Measurements from ENCODE around the gene ZNHIT2.
A peak's percentile ranks its signal among the peaks of the same experiment; 100 is the strongest.

The ZNHIT2 gene

DNA sequence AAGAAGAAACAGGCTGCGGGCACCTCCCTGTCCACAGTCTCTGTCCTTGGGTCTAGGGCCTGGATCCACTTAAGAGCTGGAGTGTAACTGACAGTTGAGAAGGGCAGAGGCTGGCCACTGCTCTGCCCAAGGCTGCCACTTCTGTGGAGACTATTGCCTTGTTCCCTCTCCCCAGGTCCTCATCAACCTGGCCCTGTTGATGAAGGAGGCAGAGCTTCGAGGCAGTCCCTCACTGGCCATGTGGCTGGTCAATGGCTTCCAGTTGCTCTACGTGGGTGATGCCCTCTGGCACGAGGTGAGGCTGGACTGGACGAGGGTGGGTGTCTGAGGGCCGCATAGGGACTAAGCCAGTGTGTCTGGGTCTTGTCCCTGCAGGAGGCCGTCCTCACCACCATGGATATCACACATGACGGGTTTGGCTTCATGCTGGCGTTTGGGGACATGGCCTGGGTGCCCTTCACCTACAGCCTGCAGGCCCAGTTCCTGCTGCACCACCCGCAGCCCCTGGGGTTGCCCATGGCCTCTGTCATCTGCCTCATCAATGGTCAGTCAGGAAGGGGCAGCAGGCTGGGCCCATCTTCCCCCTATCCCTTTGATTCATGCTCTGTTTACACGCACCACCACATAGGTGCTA, 2.8 kb downstream of the ZNHIT2 start:
- H3K36me3 ChIP-seq (ENCODE audit: control insufficient read depth, insufficient read depth, low read length) = peaks cover 14% of the 10 kb centered on the region
- no peak overlapping the region for H3K9ac ChIP-seq (ENCODE audit: low read length)
- no peaks in the 10 kb centered on the region for H3K9me3 ChIP-seq (ENCODE audit: control insufficient read depth, low read length)
- H3K4me3 ChIP-seq (ENCODE audit: low read length) = no peak overlapping the region
- H3K4me1 ChIP-seq (ENCODE audit: control insufficient read depth, insufficient read depth, low read length) = peaks cover 51% of the 10 kb centered on the region
- no peaks in the 10 kb centered on the region for H3K27me3 ChIP-seq (ENCODE audit: control insufficient read depth, insufficient read depth, low read length)

DNA sequence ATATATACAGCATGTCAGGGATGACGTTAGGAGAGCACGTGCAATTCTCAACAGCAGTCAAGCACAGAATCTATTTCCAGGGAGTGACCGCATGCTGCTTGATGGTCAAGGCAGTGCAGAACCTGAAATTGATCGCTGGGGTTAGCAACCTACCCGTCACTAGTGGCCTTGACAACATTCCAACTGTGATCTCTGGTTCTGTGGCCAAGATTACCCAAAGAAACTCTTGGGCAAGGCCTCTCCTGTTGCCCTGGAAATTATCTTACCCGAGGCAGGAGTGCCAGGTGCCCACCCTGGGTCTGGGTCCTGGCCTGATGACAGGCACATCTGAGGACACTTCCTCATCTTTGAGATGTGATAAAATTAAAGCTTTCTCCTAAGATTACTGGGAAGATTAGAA, 3.7 kb downstream of the ZNHIT2 start:
- Histone ChIP-seq H3K4me1 (ENCODE audit: control insufficient read depth, insufficient read depth, low read length) (peaks cover 51% of the 10 kb centered on the region), H3K9me3 (ENCODE audit: control insufficient read depth, low read length) (no peaks in the 10 kb centered on the region), H3K9ac (ENCODE audit: low read length) (no peak overlapping the region), H3K4me3 (ENCODE audit: low read length) (no peak overlapping the region), H3K36me3 (ENCODE audit: control insufficient read depth, insufficient read depth, low read length) (peaks cover 12% of the 10 kb centered on the region), H3K27me3 (ENCODE audit: control insufficient read depth, insufficient read depth, low read length) (no peaks in the 10 kb centered on the region)

DNA sequence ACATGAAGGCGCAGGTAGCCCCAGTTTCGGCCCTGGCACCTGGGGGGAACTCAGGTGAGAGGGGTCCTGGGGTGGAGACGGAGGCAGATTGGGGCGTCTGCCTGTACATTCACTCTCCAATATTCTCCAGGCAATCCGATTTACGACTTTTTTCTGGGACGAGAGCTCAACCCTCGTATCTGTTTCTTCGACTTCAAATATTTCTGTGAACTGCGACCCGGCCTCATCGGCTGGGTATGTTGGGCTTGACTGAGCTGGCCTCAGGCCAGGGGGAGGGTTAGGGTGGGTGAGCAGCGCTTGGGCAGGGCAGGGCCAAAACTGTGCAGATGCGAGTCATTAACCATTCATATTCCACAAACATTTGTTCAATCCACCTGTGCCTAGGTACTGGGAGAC, 4.1 kb downstream of the ZNHIT2 start:
- Histone ChIP-seq H3K27me3 (ENCODE audit: control insufficient read depth, insufficient read depth, low read length) (no peaks in the 10 kb centered on the region), H3K4me1 (ENCODE audit: control insufficient read depth, insufficient read depth, low read length) (peaks cover 51% of the 10 kb centered on the region), H3K36me3 (ENCODE audit: control insufficient read depth, insufficient read depth, low read length) (peaks cover 7% of the 10 kb centered on the region), H3K9ac (ENCODE audit: low read length) (peak overlapping the region; percentile 68), H3K9me3 (ENCODE audit: control insufficient read depth, low read length) (no peaks in the 10 kb centered on the region), H3K4me3 (ENCODE audit: low read length) (no peak overlapping the region)

DNA sequence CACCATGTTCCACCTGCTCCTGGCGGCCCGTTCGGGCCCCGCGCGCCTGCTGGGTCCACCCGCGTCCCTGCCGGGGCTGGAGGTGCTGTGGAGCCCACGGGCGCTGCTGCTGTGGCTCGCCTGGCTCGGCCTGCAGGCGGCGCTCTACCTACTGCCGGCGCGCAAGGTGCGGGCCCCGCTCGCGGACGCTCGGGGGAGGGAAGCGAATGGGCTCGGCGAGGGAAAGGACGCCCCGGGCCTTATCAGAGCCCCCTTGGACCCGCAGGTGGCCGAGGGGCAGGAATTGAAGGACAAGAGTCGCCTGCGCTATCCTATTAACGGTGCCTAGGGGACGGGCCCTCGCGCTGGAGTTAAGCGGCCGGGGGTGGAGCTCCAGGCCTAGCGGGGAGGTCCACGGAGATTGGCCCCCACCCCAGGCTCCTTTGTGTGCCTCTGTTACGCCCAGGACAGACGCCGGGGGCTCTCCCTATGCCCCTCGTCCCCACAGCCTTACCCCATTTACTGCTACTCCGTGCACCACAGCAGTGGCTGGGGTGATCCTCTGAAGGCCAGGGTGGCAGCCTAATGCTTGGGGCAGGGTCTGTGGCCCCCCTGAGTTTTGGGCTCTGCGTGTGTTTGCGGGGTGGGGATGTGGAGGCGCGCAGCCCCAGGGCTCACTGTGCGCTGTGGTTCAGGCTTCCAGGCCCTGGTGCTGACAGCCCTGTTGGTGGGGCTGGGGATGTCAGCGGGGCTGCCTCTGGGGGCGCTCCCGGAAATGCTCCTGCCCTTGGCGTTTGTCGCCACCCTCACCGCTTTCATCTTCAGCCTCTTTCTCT, 4.7 kb downstream of the ZNHIT2 start:
- peak overlapping the region; percentile 68 for H3K9ac ChIP-seq (ENCODE audit: low read length)
- H3K9me3 ChIP-seq (ENCODE audit: control insufficient read depth, low read length) = no peaks in the 10 kb centered on the region
- H3K4me3 ChIP-seq (ENCODE audit: low read length) = peak overlapping the region; percentile 74
- peaks cover under 1% of the 10 kb centered on the region for H3K36me3 ChIP-seq (ENCODE audit: control insufficient read depth, insufficient read depth, low read length)
- no peaks in the 10 kb centered on the region for H3K27me3 ChIP-seq (ENCODE audit: control insufficient read depth, insufficient read depth, low read length)
- peaks cover 51% of the 10 kb centered on the region for H3K4me1 ChIP-seq (ENCODE audit: control insufficient read depth, insufficient read depth, low read length)

DNA sequence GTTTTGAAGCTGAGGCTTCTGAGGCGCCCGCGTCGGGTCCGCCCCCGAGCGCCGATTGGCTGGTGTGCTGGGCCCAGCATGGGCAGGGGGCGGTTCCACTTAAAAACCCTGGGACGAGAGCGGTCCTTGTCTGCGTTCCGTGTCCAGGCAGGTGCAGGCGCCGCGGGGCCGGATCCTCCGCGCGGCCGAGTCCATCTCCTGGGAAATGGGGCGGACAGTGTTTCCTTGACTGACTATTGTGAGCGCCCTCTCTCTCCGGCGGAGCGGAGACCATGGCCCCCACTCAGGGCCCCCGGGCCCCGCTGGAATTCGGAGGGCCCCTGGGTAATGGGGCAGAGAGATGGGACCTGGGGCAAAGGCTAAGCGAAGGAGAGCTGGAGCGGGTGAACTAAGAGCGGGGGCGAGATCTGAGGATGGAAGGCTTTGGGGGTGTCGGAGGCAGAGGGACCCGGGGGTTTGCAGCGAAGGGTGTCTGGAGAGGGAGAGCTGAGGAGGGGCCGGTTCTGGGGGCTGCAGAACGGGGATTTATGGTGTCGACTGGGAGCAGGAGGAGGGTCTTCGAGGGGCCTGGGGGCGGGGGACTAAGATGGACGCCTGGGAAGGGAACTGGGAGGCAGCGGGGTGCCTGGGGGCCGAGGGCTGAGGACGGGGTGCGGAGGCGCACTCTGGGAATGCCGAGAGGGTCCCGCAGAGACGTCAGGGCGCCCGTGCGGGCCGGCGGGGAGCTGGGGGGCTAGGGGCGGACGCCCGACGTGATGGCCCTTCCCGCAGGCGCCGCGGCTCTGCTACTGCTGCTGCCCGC, 5.6 kb downstream of the ZNHIT2 start, which contains the start of gene TM7SF2:
Gene TM7SF2, plus strand, starts transcription at position 129 of the 802 bp plus-strand sequence. Its CDS starts 144 bp downstream, at position 273.
- peak within 1 kb of the TSS; percentile 74 for H3K4me3 ChIP-seq (ENCODE audit: low read length)
- no peaks in the 10 kb centered on the region for H3K27me3 ChIP-seq (ENCODE audit: control insufficient read depth, insufficient read depth, low read length)
- H3K4me1 ChIP-seq (ENCODE audit: control insufficient read depth, insufficient read depth, low read length) = peaks cover 51% of the 10 kb centered on the region
- H3K9me3 ChIP-seq (ENCODE audit: control insufficient read depth, low read length) = no peaks in the 10 kb centered on the region
- H3K36me3 ChIP-seq (ENCODE audit: control insufficient read depth, insufficient read depth, low read length) = no peaks in the 10 kb centered on the region
- H3K9ac ChIP-seq (ENCODE audit: low read length) = peak within 1 kb of the TSS; percentile 68

DNA sequence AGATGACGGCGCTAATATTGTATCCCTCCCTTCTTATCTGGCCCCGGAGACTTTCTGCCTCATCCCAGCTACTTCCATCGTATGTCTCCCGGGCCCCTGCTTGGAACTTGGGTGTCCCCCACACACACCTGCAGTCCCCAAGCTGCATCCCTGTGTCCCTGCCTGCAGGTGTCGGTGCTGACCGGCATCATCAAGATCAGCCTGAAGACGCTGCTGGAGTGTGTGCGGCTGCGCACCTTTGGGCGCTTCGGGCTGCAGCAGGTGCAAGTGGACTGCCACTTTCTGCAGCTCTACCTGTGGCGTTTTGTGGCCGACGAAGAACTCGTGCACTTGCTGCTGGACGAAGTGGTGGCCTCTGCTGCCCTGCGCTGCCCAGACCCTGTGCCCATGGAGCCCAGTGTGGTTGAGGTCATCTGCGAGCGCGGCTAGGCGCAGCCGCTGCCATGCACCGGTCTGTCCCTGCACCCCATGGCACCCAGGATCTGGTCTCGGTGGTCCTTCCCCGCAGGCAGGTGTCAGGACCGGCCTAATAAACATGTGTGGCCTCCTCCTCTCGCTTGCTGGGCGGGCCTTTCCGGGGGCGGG, 6.2 kb downstream of the ZNHIT2 start:
- no peaks in the 10 kb centered on the region for H3K36me3 ChIP-seq (ENCODE audit: control insufficient read depth, insufficient read depth, low read length)
- no peak overlapping the region for H3K4me3 ChIP-seq (ENCODE audit: low read length)
- H3K9me3 ChIP-seq (ENCODE audit: control insufficient read depth, low read length) = no peaks in the 10 kb centered on the region
- peaks cover 44% of the 10 kb centered on the region for H3K4me1 ChIP-seq (ENCODE audit: control insufficient read depth, insufficient read depth, low read length)
- H3K9ac ChIP-seq (ENCODE audit: low read length) = no peak overlapping the region
- no peaks in the 10 kb centered on the region for H3K27me3 ChIP-seq (ENCODE audit: control insufficient read depth, insufficient read depth, low read length)

DNA sequence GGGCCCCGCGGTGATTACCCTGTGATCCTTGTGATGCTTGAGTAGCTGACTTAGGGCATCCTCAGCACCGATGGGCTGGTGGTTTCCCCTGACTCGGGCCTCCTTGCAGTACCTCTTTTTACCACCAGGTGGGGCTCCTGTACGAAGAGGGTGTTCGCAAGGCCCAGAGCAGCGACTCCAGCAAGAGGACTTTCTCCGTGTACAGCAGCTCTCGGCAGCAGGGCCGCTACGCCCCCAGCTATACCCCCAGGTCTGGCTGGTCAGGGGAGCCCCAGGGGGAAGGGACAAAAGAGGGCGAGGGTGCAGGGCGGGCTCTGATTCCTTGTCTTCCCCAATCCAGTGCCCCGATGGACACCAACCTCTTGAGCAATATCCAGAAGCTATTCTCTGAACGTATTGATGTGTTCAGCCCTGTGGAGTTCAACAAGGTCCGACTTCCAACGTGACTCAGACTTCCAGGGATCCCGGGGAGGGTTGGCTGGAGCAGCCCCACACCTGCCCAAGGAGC, 7.1 kb downstream of the ZNHIT2 start:
- H3K27me3 ChIP-seq (ENCODE audit: control insufficient read depth, insufficient read depth, low read length) = no peaks in the 10 kb centered on the region
- H3K9me3 ChIP-seq (ENCODE audit: control insufficient read depth, low read length) = no peaks in the 10 kb centered on the region
- H3K36me3 ChIP-seq (ENCODE audit: control insufficient read depth, insufficient read depth, low read length) = no peaks in the 10 kb centered on the region
- H3K4me3 ChIP-seq (ENCODE audit: low read length) = no peak overlapping the region
- no peak overlapping the region for H3K9ac ChIP-seq (ENCODE audit: low read length)
- H3K4me1 ChIP-seq (ENCODE audit: control insufficient read depth, insufficient read depth, low read length) = peaks cover 36% of the 10 kb centered on the region

DNA sequence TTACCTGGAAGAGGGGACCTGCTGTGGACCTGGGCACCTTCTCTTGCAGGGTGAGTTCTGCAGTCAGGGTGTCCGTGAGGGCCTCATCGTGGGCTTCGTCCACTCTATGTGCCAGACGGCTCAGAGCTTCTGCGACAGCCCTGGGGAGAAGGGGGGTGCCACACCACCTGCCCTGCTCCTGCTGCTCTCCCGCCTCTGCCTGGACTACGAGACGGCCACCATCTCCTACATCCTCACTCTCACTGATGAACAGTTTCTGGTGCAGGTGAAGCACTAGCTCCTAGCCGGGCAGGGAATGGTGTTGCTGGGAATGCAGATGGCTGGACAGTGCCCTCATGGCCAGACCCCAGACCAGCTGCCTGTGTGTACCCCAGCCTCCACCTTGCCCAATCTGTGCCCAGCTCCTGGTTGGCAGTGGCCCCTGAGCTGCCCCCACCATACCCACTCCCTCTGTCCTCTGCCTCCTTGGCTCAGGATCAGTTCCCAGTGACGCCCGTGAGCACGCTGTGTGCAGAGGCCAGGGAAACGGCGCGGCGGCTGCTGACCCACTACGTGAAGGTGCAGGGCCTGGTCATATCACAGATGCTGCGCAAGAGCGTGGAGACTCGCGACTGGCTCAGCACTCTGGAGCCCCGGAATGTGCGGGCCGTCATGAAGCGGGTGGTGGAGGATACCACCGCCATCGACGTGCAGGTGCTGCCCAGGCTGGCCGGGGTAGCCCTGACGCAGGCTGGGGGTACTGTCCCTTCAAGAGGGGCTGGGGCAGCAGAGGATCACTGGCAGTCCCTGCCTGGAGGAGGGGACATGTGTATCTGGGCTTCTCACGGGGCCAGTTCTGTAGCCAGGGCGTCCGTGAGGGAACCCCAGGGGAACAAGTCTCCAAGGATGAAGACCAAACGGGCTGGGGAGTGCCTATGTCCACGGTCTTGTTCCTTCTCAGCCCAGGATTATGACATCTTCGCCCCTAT, 8.0 kb downstream of the ZNHIT2 start:
- no peaks in the 10 kb centered on the region for H3K9me3 ChIP-seq (ENCODE audit: control insufficient read depth, low read length)
- peaks cover 34% of the 10 kb centered on the region for H3K4me1 ChIP-seq (ENCODE audit: control insufficient read depth, insufficient read depth, low read length)
- no peaks in the 10 kb centered on the region for H3K27me3 ChIP-seq (ENCODE audit: control insufficient read depth, insufficient read depth, low read length)
- H3K36me3 ChIP-seq (ENCODE audit: control insufficient read depth, insufficient read depth, low read length) = no peaks in the 10 kb centered on the region
- H3K4me3 ChIP-seq (ENCODE audit: low read length) = no peak overlapping the region
- no peak overlapping the region for H3K9ac ChIP-seq (ENCODE audit: low read length)

DNA sequence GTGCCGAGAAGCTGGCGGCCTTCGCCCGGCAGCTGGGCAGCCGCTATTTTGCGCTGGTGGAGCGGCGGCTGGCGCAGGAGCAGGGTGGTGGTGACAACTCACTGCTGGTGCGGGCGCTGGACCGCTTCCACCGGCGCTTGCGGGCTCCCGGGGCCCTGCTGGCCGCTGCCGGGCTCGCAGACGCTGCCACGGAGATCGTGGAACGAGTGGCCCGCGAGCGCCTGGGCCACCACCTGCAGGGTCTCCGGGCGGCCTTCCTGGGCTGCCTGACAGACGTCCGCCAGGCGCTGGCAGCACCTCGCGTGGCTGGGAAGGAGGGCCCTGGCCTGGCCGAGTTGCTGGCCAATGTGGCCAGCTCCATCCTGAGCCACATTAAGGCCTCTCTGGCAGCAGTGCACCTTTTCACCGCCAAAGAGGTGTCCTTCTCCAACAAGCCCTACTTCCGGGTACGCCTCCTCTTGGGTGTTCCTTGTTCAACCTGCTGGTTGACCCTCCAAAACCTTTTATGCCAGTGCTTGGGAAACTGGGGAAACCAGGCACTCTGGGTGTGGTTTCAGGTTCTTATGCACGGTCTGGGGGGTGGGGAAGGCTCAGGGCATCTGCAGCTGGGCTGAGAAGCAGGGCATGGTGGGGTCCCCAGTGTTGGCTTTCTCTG, 8.9 kb downstream of the ZNHIT2 start:
- Histone ChIP-seq H3K4me3 (ENCODE audit: low read length) (no peak overlapping the region), H3K27me3 (ENCODE audit: control insufficient read depth, insufficient read depth, low read length) (no peaks in the 10 kb centered on the region), H3K36me3 (ENCODE audit: control insufficient read depth, insufficient read depth, low read length) (no peaks in the 10 kb centered on the region), H3K4me1 (ENCODE audit: control insufficient read depth, insufficient read depth, low read length) (peaks cover 35% of the 10 kb centered on the region), H3K9ac (ENCODE audit: low read length) (no peak overlapping the region), H3K9me3 (ENCODE audit: control insufficient read depth, low read length) (no peaks in the 10 kb centered on the region)

DNA sequence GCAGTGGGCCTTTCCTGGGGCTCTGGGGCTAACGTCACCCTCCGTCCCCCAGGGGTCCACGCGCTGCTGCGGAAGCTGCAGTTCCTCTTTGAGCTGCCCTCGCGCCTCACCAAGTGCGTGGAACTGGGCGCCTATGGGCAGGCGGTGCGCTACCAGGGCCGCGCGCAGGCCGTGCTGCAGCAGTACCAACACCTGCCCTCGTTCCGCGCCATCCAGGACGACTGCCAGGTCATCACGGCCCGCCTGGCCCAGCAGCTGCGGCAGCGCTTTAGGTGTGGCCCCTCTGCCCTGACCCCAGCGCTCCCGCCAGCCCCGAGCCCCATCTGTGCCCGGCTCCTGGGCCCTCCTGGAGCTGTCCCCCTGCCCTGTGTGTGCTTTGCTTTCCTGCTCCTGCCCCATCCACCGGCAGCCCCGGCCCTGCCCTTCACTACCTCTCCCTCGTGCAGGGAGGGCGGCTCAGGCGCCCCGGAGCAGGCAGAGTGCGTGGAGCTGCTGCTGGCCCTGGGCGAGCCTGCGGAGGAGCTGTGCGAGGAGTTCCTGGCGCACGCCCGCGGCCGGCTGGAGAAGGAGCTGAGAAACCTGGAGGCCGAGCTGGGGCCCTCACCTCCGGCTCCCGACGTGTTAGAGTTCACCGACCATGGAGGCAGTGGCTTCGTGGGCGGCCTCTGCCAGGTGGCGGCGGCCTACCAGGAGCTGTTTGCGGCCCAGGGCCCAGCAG, 9.6 kb downstream of the ZNHIT2 start:
- no peaks in the 10 kb centered on the region for H3K9me3 ChIP-seq (ENCODE audit: control insufficient read depth, low read length)
- peaks cover 28% of the 10 kb centered on the region for H3K4me1 ChIP-seq (ENCODE audit: control insufficient read depth, insufficient read depth, low read length)
- H3K4me3 ChIP-seq (ENCODE audit: low read length) = no peak overlapping the region
- H3K9ac ChIP-seq (ENCODE audit: low read length) = no peak overlapping the region
- no peaks in the 10 kb centered on the region for H3K27me3 ChIP-seq (ENCODE audit: control insufficient read depth, insufficient read depth, low read length)
- H3K36me3 ChIP-seq (ENCODE audit: control insufficient read depth, insufficient read depth, low read length) = no peaks in the 10 kb centered on the region

All from mucosa of stomach (tissue), 1 donor.